AG08396 (cell line): ENCODE results near the gene SLC35A2.
"Not testable (repeated sequence)": the region's sequence is repeated elsewhere in the genome, so short reads cannot be mapped to it uniquely, and the experiment has no call there.

Experiments used
- DNase-seq: peaks from one replicate; pipeline ENCODE4 v3.0.0; 2012; ENCODE audit warnings: low spot score, mixed read lengths

SLC35A2 gene

DNA sequence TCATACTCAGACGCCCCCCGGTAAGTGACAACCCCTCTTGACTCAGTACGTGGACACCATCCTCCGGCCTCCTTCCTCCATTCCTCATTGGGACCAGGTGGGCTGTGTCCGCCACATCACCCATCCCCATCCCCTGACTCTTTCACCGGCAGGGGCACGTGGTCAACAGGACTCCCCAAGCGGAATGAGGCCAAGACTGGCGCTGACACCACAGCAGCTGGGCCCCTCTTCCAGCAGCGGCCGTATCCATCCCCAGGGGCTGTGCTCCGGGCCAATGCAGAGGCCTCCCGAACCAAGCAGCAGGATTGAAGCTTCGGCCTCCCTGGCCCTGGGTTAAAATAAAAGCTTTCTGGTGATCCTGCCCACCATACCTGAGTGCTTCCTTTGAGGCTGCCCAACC is 8.7 kb downstream of the SLC35A2 start:
- no peak for DNase-seq

DNA sequence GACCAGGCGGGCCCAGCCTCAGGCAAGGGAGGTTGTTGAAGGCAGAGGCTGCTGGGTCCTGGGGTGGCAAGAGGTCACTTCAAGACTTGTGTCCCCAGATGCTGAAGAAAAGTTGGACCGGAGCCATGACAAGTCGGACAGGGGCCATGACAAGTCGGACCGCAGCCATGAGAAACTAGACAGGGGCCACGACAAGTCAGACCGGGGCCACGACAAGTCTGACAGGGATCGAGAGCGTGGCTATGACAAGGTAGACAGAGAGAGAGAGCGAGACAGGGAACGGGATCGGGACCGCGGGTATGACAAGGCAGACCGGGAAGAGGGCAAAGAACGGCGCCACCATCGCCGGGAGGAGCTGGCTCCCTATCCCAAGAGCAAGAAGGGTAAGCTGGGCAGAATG is 9.3 kb downstream of the SLC35A2 start:
- DNase-seq = no peak

DNA sequence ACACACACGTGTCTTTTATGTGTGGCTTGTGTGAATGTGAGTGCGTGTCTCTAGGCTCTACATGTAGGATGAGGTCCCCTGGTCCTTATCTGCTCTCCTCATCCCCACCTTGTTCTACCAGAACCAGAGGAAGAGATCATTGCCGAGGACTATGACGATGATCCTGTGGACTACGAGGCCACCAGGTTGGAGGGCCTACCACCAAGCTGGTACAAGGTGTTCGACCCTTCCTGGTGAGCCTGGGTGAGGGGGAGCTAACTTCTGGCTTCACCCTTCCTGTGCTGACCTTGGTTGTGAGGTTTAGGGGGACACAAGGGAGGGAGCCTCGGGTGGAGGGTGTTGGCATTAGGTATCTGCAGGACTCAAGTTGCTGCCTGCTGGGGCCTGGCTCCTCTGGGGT is 10.4 kb downstream of the SLC35A2 start:
- no peak for DNase-seq

DNA sequence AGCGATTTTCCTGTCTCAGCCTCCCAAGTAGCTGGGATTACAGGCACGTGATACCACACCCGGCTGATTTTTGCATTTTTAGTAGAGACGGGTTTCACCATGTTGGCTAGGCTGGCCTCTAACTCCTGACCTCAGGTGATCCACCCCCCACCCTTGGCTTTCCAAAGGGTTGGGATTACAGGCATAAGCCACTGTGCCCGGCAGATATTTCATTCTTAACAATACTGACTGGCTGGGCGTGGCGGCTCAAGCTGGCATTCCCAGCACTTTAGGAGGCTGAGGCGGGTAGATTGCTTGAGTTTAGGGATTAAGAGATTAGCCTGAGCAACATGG is 12.4 kb downstream of the SLC35A2 start:
- DNase-seq = no peak

DNA sequence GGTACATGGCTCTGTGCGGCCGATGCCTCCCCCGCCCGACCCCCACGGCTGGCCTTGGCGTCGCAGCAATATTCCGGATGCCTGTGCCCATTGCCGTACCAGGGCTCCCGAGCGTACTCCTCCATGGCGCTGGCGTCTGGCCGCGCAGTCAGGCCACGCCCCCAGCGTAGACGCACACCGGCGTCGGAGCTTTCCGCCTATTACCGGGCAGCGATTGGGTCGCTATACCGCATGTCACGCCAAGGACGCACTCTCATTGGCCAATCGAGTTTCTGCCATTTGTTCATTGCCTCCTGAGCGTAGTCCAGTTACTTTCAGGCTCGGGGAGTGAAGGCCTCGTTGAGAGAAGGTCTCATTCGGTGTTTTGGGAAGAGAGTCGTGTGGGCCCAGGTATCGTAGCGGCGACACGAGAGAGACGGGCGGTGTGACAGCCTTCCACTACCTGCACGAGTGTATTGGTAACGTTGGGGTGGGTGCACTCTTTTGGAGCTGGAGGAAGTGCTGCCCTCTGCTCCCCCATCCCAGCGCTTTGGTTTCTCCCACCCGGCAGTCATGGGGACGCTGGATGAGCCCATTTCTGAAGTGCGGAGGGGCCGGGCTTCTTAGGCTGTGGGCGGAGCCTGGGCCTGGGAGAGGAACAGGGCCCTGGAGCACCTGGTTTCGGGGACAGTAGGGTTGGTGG is 13.7 kb downstream of the SLC35A2 start, which contains the start of the genes PQBP1 and TIMM17B:
Gene PQBP1, plus strand, starts transcription at position 306 of the 682 bp plus-strand sequence. CDS start 580 bp downstream, outside the sequence.
Gene TIMM17B, minus strand, starts transcription at position 144 of the 682 bp plus-strand sequence. Its CDS starts 19 bp downstream, at position 125.
- DNase-seq = peak; percentile 85

DNA sequence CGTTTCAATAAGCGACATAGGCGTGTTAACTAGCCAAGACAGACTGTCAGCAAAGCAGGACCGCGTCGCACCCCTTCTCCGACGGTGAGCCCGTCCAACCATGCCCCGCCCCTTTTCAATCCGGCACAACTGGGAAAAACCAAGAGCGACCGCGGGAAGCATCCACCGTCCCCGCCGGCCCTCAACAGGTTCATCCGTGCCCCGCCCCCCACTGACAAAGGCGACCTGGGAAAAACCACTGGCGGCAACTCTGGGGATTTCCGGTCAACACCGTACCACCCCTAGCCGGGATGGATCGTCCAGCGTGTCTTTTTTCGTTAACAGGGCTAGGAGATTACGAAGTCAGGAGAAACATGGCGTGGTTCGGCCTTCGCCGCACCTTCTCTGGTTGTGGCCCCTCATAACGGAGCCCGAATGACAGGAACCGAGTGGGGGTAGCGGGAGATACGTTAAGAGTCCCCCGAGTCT is 14.3 kb downstream of the SLC35A2 start:
- DNase-seq = peak; percentile 66

DNA sequence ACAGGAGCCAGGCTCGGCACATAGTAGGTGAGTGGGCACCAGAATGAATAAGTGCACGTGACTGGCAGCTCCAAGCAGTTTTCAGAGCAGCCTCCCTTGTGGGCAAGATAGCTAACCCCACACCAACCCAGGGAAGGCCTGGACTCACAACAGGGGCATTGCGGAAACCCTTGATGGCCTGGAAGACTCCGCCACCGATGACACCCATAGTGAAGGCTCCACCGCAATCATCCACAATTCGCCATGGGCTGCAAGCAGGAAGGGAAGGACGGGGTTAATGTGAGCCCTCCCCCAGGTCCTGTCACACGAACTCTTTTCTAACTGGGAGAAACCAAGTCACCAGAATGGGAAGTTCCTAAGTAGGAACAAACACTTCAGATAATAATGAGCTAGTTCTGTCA is 14.8 kb downstream of the SLC35A2 start:
- DNase-seq = no peak

DNA sequence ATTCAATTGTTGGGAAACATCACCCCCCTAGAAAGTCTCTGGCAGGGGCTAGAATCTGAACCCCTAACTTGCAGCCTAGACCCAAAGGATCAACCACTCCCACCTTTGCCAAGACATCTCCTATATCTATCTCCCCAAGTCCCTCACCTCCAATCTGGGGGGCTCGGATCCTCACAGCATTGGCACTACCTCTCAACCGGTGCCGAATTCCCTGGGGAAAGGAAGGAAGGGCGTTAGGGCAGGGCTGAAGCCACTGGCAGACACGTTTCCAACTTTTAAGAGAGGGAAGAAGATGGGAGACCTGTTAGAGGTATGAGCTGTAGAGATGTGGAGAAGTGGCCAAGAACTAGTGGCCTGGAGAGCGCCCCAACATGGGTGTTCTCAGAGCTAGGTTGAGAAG is 16.6 kb downstream of the SLC35A2 start:
- DNase-seq = no peak

DNA sequence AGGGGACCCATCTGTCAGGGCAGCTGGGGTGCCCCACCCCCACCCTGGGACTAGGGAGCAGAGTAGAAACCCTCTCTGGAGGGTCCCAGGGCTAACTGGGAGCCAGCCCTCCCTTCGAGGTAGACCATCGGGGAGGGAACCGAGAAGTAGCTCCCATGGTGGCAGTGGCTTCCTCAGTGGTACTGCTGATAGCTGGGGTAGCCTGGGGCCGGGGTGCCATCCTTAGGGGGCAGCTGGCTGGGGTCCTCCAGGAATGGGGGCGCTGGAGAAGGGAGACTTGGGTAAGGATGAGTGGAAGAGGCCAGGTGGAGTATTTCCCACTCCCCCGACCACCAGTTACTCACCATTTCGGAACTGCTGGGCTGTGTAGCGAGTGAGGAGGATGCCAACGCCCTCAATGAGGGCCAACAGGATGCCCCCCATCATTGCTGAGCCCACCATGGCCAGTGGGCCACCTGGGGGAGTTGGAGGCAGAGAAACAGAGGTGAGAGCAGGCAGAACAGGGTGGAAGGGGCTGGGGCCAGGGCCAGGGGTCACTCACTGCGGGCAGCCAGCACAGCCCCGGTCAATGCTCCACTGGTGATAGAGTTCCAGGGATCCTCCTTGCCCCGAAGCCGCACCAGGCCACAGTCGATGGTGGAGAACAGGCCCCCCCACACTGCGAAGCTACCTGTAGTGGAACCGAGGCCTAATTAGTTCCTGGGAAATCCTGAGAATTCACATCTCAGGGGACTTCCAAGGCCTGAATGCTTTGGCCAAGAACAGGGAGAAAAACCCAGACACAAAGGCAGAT is 17.7 kb downstream of the SLC35A2 start:
- no peak for DNase-seq

DNA sequence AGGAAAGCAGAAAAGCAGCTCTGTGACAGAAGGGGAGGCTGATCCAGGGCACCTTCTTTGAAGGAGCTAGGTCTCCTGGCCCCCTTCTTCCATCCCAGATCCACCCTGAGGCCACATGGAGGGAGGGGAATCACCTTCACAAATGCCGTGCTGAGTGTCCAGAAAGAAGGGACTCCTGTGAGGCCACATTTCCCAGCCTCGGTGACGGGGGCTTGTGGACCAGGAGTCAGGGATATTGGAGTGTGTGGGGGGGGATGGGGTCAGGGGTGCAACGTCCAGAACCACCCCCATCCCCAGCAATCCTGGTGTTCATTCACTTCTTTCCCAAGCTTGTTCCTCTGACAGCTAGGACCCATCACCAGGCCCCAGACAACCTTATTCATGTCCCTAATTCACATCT is 18.6 kb downstream of the SLC35A2 start:
- DNase-seq = no peak

DNA sequence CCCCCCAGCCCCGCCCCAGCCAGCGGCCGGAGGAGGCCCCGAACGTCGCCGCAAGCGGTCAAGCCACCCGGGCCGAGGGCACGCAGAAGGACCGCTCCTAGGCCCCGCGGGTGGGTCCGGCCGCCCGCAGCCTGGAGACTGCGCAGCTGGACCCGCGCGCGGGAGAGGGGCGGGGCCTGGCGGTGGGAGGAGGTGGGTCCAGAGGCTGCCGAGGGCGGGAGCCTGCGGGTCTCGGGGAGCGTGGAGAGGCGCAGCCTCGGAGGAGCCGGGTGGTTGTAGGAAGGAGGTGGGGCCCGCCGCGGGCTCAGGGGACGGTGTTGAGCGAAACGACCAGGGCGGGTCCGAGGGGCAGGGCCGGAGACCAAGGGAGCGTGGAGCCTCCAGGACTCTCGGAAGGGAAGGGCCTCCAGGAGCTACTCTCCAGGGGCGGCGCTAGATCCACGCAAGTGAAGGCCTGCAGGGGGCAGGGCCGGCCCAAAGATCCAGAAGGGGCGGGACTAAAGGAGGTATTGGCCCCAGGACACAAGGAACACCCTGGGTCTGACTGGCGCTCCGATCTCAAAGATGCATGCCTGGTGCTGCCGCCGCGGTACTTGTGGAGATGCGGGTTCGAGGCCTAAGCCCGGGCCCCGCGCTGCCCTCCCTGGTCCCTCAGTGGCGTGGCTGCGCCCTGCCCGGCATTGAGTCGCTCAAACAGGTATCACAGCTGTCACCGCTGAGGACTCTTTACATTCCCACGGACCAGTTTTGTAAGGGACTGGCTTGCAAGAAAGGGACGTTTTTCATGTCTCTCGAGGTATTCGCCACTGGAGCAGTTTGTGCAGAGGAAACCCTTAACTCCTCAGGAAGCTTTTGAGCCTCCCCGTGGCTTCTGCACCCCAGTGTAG is 19.8 kb downstream of the SLC35A2 start:
- peak; percentile 82 for DNase-seq

DNA sequence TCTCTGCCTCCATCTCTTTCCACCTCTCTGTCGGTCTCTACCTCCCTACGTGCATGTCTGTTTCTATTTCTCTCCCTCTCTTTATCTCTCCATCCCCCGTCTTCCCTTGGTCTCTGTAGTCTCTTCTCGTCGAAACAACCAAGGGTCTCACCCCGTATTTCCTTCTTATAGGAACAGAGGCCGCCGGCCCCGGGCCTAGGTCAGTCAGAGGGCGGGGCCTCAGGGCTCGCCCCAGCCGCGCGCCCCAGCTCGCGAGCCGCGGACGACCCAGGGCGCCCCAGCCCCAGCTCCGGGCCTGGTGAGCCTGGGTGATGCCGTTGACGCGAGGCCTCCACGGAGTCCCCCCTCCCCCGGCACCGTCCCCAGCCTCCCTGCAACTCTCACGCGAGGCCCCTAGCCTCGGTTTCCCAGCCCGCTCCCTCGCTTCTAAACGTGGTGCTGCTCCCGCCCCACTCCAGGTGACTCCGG is 20.5 kb downstream of the SLC35A2 start:
- no peak for DNase-seq

DNA sequence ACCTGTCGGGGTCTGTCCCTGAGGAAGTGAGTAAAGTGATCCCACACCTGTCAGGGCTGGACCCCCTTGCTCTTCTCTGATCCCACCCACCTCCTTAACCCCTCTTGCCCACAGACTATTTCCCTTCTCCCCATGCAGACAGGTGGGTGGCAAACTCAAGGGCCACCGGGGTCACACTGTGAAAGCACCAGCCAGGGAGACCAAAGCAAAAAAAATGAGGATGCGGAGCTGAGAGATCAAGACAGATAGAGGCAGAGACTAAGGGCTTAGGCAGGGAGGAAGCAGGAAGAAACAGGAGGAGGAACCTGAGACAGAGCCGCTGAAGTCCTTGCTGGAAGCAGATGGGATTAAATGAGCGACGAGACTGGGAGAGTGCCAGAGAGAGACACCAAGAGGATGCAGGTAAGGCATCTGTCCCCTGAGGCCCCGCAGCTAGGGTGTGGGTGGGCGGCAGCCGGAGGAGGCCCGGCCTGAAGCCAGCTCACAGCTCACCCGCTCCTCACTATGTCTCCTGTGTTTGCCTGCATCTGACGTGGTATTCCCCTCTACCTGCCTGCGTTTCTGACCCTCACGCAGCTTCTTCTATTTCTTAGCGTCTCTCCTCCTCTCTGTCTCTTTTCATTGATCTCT is 21.0 kb downstream of the SLC35A2 start:
- DNase-seq = no peak

DNA sequence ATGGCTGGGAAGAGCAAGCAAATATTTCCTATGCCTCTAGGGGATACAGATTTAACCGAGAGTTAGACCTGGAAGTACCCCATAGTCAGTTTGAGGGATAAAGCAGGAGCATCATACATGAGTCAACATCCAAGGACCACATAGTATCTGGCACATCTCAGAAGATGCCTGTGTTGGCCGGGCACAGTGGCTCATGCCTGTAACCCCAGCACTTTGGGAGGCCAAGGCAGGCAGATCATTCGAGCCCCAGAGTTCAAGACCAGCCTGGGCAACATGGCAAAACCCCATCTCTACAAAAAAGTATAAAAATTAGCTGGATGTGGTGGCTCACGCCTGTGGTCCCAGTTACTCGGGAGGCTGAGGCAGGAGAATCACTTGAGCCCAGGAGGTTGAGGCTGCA is 24.9 kb downstream of the SLC35A2 start:
- DNase-seq = not testable (repeated sequence)

DNA sequence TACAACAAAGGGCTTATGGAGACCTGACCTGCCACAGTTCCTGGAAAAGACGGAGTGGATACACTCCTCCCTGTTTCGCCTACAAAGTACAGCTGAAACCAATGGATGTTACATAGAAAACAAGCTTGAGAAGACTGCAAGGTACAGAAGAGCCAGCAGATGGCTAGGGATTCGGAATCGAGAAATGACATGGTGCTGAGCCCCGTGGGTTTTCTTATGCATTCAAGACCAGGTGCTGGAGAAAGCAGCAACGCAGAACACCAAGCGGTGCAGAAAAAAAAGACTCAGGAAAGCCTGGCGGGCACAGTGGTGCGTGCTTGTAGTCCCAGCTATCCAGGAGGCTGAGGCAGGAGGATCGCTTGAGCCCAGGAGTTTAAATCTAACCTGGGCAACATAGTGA is 27.7 kb downstream of the SLC35A2 start:
- DNase-seq = no peak

DNA sequence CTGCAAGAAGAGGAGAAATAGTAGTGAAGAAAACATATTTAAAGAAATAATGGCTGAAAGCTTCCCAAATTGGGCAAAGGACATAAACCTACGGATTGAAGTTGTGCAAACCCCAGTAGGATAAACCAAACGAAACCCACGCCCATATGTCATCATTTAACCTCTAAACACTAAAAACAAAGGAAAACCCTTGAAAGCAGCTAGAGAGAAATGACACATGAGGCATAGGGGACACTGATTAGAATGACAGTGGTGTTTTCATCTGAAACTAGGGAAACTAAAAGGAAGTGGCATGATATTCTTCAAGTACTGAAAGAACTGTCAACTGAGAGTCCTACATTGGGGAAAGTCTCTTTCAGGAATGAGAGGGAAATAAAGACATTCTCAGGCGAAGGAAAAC is 34.5 kb downstream of the SLC35A2 start:
- not testable (repeated sequence) for DNase-seq

DNA sequence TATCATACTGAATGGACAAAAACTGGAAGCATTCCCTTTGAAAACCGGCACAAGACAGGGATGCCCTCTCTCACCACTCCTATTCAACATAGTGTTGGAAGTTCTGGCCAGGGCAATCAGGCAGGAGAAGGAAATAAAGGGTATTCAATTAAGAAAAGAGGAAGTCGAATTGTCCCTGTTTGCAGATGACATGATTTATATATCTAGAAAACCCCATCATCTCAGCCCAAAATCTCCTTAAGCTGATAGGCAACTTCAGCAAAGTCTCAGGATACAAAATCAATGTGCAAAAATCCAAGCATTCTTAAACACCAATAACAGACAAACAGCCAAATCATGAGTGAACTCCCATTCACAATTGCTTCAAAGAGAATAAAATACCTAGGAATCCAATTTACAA is 39.4 kb downstream of the SLC35A2 start:
- DNase-seq = not testable (repeated sequence)

DNA sequence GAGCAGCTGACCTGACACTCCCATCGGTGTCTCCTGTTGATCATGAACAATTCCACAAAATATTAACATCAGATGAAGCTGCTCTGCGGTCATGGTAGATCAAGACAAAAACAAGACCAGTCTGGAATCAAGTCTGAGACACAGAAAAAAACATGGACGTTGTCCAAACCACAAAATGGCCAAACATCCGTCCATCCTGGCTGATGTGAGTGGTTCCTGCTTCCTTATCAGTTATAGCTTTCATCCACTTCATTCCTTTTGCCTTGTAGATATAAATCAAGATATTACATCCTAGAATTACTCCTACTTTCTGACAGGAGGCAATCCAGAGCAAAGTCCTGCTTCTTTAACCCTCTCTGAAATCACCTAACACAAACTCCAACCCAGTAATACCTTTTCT is 47.2 kb downstream of the SLC35A2 start:
- peak; percentile 29 for DNase-seq

DNA sequence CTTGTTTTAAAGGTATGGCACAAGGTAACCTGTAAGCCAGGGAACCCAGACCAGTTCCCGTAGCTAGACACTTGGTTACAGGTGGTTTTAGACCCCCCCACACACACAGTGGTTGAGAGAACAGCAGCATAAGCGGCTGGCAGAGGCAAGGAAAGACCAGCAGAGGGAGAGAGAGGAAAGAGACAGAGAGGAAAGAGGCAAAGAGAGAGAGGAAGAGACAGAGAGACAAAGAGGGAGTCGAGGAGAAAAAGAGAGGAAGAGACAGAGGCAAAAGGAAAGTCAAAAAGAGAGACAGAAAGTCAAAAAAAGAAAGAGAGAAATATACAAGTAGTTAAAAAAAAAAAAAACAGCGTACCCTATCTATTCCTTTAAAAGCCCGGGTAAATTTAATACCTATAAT is 56.5 kb downstream of the SLC35A2 start:
- no peak for DNase-seq

DNA sequence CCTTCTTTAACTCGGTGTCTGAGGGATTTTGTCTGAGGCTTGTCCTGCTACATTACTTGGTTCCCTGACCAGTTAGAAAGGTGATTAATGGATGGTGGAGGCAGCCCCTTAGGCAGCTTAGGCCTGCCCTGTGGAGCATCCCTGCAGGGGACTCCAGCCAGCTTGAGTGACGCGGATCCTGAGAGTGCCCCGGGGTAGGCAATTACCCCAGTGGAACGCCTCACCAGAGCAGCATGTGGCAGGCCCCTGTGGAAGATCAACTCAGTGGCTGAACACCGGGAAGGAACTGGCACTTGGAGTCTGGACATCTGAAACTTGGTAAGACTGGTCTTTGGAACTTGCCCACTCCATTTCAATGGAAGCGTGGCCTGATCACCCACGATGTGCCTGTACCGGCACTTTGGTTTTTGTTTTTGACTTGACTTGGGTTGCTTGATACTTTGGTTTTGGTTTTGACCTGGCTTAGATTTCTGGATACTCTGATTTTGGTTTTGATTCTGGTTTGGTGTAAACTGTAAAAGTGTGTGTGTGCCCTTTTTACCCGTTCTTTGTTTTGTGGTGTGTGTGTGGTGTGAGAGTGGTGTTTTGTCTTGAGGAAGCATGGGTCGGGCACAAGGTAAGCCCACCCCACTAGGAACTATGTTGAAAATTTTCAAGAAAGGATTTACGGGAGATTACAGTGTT is 57.2 kb downstream of the SLC35A2 start:
- not testable (repeated sequence) for DNase-seq

DNA sequence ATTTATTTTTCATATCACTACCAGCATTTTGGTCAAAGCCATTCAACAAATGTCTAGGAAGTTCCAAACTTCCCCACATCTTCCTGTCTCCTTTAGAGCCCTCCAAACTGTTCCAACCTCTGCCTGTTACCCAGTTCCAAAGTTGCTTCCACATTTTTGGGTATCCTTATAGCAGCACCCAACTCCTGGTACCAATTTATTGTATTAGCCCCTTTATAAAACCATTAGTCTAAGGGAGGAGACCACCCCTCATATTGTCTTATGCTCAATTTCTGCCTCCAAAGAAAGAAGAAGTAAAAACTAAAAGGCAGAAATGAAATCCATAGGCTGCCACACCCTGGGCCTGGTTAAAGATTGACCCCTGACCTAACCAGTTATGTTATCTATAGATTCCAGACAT is 58.0 kb downstream of the SLC35A2 start:
- DNase-seq = not testable (repeated sequence)
